ENCODE results near the gene RMND5A. TPM values are rescaled to one million over a fixed set of nuclear protein-coding genes. Genes with fewer than 3 reads are reported as not detected.

Gene RMND5A
- polyA plus RNA-seq, 6 donors from 2014 or later, result 18.5 to 24.2 (median 21.2) TPM

GRCh38 chr2:86782748-86783147 is 62.7 kb downstream of the RMND5A start:
- no peak overlapping the region for H3K27ac Mint-ChIP-seq

GRCh38 chr2:86783615-86784339 is 63.7 kb downstream of the RMND5A start:
- peak; percentile 94 to 97 for ATAC-seq (ENCODE audit: low read depth in 2 of 2)
- peak overlapping the region in 5 of 8 donors; percentile 1 to 50 (median 25) for H3K4me3 Mint-ChIP-seq
- no peaks in the 10 kb centered on the region for H3K9me3 Mint-ChIP-seq
- H3K27me3 Mint-ChIP-seq, result peaks cover 6 to 12% (median 8%) of the 10 kb centered on the region in 3 donors
- peaks cover 12 to 35% (median 22%) of the 10 kb centered on the region in 3 donors for H3K4me1 Mint-ChIP-seq
- no peaks in the 10 kb centered on the region for H3K36me3 Mint-ChIP-seq
- peak overlapping the region; percentile 17 to 72 (median 61) for H3K27ac Mint-ChIP-seq
- DNase-seq, result peak; percentile 30

More at GRCh38 chr2:86782748-86783147, 62.7 kb downstream of the RMND5A start:
- Mint-ChIP-seq H3K9me3 (no peaks in the 10 kb centered on the region), H3K36me3 (no peaks in the 10 kb centered on the region), H3K27me3 (peaks cover 3 to 5% (median 4%) of the 10 kb centered on the region in 3 donors), H3K4me3 (no peak overlapping the region), H3K4me1 (peaks cover 12 to 35% (median 22%) of the 10 kb centered on the region in 3 donors)
- ATAC-seq (ENCODE audit: low read depth in 2 of 2), result no peak
- no peak for DNase-seq

GRCh38 chr2:86785456-86785855 is 65.4 kb downstream of the RMND5A start:
- Mint-ChIP-seq H3K27ac (peak overlapping the region in 2 of 6 donors; percentile 24 to 46), H3K4me1 (peaks cover 16 to 45% (median 31%) of the 10 kb centered on the region in 3 donors), H3K36me3 (no peaks in the 10 kb centered on the region), H3K4me3 (no peak overlapping the region), H3K9me3 (no peaks in the 10 kb centered on the region), H3K27me3 (peaks cover 10 to 24% (median 16%) of the 10 kb centered on the region in 3 donors)
- DNase-seq, result no peak
- no peak for ATAC-seq (ENCODE audit: low read depth in 2 of 2)

- Mint-ChIP-seq H3K4me3 (no peak overlapping the region), H3K27me3 (peaks cover 13 to 28% (median 21%) of the 10 kb centered on the region in 3 donors), H3K9me3 (no peaks in the 10 kb centered on the region), H3K4me1 (peaks cover 17 to 48% (median 35%) of the 10 kb centered on the region in 3 donors), H3K27ac (no peak overlapping the region), H3K36me3 (no peaks in the 10 kb centered on the region)
- no peak for ATAC-seq (ENCODE audit: low read depth in 2 of 2)
- DNase-seq, result no peak
Measured at GRCh38 chr2:86786001-86786536, 66.0 kb downstream of the RMND5A start.

- H3K27ac Mint-ChIP-seq, result no peak overlapping the region
- peaks cover 25 to 49% (median 34%) of the 10 kb centered on the region in 3 donors for H3K4me1 Mint-ChIP-seq
- DNase-seq, result no peak
- no peak for ATAC-seq (ENCODE audit: low read depth in 2 of 2)
- no peaks in the 10 kb centered on the region for H3K9me3 Mint-ChIP-seq
- peaks cover 26 to 43% (median 37%) of the 10 kb centered on the region in 3 donors for H3K27me3 Mint-ChIP-seq
- H3K36me3 Mint-ChIP-seq, result no peaks in the 10 kb centered on the region
- peak overlapping the region in 5 of 8 donors; percentile 12 to 86 (median 54) for H3K4me3 Mint-ChIP-seq
Measured at GRCh38 chr2:86787736-86788135, 67.6 kb downstream of the RMND5A start.

- H3K27ac Mint-ChIP-seq, result no peak overlapping the region
- peaks cover 0 to 3% of the 10 kb centered on the region in 2 donors for H3K36me3 Mint-ChIP-seq
- DNase-seq (no peak), ATAC-seq (ENCODE audit: low read depth in 2 of 2) (no peak)
- peak overlapping the region in 4 of 8 donors; percentile 12 to 86 (median 12) for H3K4me3 Mint-ChIP-seq
- no peaks in the 10 kb centered on the region for H3K9me3 Mint-ChIP-seq
- peaks cover 30 to 46% (median 41%) of the 10 kb centered on the region in 3 donors for H3K27me3 Mint-ChIP-seq
- peaks cover 25 to 47% (median 34%) of the 10 kb centered on the region in 3 donors for H3K4me1 Mint-ChIP-seq
Measured at GRCh38 chr2:86788165-86788564, 68.1 kb downstream of the RMND5A start.

- Mint-ChIP-seq H3K27ac (peak overlapping the region in 1 of 6 donors; percentile 11), H3K9me3 (peaks cover 0 to 5% (median 0%) of the 10 kb centered on the region in 7 donors), H3K4me3 (peak overlapping the region in 7 of 8 donors; percentile 38 to 81 (median 65)), H3K27me3 (peaks cover 40 to 56% (median 51%) of the 10 kb centered on the region in 3 donors), H3K36me3 (peaks cover 0 to 5% of the 10 kb centered on the region in 2 donors), H3K4me1 (peaks cover 20 to 38% (median 29%) of the 10 kb centered on the region in 3 donors)
- DNase-seq (no peak), ATAC-seq (ENCODE audit: low read depth in 2 of 2) (no peak)
Measured at GRCh38 chr2:86788881-86789686, 69.0 kb downstream of the RMND5A start.

GRCh38 chr2:86789687-86790133 is 69.6 kb downstream of the RMND5A start:
- no peak overlapping the region for H3K27ac Mint-ChIP-seq
- H3K36me3 Mint-ChIP-seq, result peaks cover 4 to 5% of the 10 kb centered on the region in 2 donors
- DNase-seq (no peak), ATAC-seq (ENCODE audit: low read depth in 2 of 2) (no peak)
- H3K4me1 Mint-ChIP-seq, result peaks cover 17 to 32% (median 23%) of the 10 kb centered on the region in 3 donors
- peak overlapping the region; percentile 75 to 92 (median 85) for H3K4me3 Mint-ChIP-seq
- peaks cover 0 to 5% (median 1%) of the 10 kb centered on the region in 7 donors for H3K9me3 Mint-ChIP-seq
- H3K27me3 Mint-ChIP-seq, result peaks cover 46 to 62% (median 57%) of the 10 kb centered on the region in 3 donors

GRCh38 chr2:86790134-86790675 is 70.1 kb downstream of the RMND5A start:
- Mint-ChIP-seq H3K27me3 (peaks cover 51 to 67% (median 62%) of the 10 kb centered on the region in 3 donors), H3K9me3 (peaks cover 3 to 10% (median 6%) of the 10 kb centered on the region in 7 donors), H3K4me3 (peak overlapping the region; percentile 75 to 92 (median 85)), H3K27ac (peak overlapping the region in 1 of 6 donors; percentile 91), H3K4me1 (peaks cover 17 to 30% (median 22%) of the 10 kb centered on the region in 3 donors), H3K36me3 (peaks cover 8 to 9% of the 10 kb centered on the region in 2 donors)
- ATAC-seq (ENCODE audit: low read depth in 2 of 2), result peak; percentile 32 to 42
- no peak for DNase-seq

- DNase-seq, result peak; percentile 21
- Mint-ChIP-seq H3K27ac (peak within 1 kb of the TSS in 4 of 6 donors; percentile 20 to 92 (median 65)), H3K9me3 (peaks cover 8 to 17% (median 12%) of the 10 kb centered on the region in 7 donors), H3K4me1 (peaks cover 17 to 27% (median 22%) of the 10 kb centered on the region in 3 donors), H3K4me3 (peak within 1 kb of the TSS; percentile 81 to 93 (median 90)), H3K36me3 (peaks cover 15 to 16% of the 10 kb centered on the region in 2 donors), H3K27me3 (peaks cover 58 to 74% (median 69%) of the 10 kb centered on the region in 3 donors)
- peak; percentile 47 to 65 for ATAC-seq (ENCODE audit: low read depth in 2 of 2)
Measured at GRCh38 chr2:86790676-86791572, 70.8 kb downstream of the RMND5A start, which contains the start of gene CD8A. Gene CD8A (minus strand): TSS chr2:86790913. CDS start chr2:86790825, 88 bp downstream.

- Mint-ChIP-seq H3K27me3 (peaks cover 62 to 80% (median 74%) of the 10 kb centered on the region in 3 donors), H3K4me1 (peaks cover 17 to 27% (median 22%) of the 10 kb centered on the region in 3 donors), H3K4me3 (peak overlapping the region; percentile 81 to 93 (median 89)), H3K36me3 (peaks cover 22 to 23% of the 10 kb centered on the region in 2 donors), H3K9me3 (peaks cover 12 to 23% (median 18%) of the 10 kb centered on the region in 7 donors), H3K27ac (peak overlapping the region in 2 of 6 donors; percentile 20 to 39)
- no peak for DNase-seq
- ATAC-seq (ENCODE audit: low read depth in 2 of 2), result no peak
Measured at GRCh38 chr2:86791573-86791972, 71.5 kb downstream of the RMND5A start.
